Middle frontal gyrus (tissue), 1 donor: ENCODE results near the gene SLC16A10.

ENCODE experiments used
- DNase-seq: peaks from one replicate; pipeline ENCODE4 v3.0.0-alpha.2; 2015; ENCODE audit warnings: low spot score; ENCODE audit errors: extremely low spot score

SLC16A10 gene

DNA sequence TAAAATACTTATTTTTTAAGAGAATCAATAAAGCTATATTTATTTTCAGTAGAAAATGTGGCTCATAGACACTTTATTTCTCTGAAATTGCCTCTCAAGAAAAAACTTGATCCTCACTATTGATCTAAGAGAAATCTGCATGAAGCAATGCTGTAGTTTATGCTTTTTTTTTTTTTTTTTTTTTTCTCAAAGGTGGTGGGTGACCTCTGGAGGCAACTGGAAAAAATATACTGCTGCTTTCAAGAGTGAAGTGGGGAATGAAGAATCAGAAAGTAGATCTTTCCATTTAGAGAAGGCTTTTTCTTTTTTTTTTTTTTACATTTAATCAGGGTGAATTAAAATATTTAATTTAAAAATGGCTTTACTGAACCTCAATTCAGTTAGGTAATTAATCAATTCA lies 169.3 kb downstream of the SLC16A10 start:
- no peak for DNase-seq

GRCh38 chr6:111258010-111258409 lies 170.7 kb downstream of the SLC16A10 start:
- no peak for DNase-seq

- no peak for DNase-seq
Measured at GRCh38 chr6:111258615-111259088, 171.3 kb downstream of the SLC16A10 start.

DNA sequence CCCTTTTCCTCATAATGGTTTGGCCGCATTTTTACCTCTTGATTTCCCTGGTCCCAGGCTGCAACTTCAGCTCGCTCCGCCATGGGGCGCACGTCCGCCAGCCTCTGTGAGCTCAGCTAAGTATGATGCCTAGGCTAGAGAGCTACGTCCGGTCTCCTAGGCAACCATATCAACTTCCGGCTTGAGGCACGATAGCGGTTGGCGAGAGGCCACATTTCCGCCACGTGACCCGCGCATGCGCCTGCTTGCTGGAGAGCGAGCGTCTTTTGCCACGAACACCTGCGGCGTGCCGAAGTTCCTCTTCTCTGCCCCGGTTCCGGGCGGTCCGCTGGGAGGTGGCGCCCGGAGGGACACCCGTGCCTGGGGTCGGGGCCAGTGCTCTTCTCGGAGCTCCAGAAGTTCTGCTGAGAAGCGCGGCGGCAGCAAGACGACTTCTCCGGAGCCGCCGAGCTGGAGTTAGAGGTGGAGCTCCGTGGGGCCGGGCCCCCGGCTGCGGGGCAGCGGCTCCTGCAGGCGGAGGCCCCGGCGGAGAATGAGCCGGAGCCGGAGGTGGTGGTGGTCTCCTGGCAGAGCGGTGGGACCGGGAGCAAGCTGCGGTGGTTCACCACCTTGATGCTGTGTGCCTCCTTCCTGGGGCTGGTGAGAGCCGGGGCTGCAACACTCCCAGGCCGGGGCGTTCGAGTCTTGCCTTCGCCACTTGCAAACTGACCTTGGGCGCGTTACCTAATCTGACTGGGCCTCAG lies 172.0 kb downstream of the SLC16A10 start:
- peak; percentile 99 for DNase-seq

- DNase-seq: no peak
Measured at GRCh38 chr6:111260570-111261298, 173.4 kb downstream of the SLC16A10 start.

DNA sequence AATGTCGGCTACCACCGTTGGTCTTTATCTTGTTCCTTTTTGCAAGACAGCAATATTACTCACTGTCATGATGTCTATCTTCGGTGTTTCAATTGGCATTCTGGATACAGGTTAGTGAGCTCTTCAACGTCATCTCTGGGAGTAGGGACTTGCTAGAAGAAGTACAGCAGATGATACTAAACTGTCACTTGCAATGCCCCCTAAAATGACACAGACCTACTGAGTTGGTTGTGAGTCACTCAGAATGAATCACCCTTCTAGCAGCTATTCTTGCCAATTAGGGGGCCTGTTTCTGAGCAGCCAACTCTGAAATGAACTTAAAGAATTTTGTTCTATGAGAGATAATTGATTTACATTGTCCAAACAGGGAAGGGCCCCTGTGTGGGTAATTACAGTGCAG lies 176.5 kb downstream of the SLC16A10 start:
- DNase-seq: no peak

DNA sequence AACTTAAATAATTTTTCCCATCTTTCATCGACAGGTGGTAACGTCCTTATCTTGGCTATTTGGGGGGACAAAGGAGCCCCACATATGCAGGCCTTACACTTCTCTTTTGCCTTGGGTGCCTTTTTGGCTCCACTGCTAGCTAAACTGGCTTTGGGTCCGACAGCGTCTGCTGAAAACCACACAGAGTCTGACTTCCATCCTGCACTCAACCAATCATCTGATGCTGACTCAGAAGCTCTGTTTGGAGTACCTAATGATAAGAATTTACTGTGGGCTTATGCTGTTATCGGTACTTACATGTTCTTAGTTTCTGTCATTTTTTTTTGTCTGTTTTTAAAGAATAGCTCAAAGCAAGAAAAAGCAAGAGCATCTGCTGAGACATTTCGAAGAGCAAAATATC lies 178.5 kb downstream of the SLC16A10 start:
- DNase-seq: no peak

DNA sequence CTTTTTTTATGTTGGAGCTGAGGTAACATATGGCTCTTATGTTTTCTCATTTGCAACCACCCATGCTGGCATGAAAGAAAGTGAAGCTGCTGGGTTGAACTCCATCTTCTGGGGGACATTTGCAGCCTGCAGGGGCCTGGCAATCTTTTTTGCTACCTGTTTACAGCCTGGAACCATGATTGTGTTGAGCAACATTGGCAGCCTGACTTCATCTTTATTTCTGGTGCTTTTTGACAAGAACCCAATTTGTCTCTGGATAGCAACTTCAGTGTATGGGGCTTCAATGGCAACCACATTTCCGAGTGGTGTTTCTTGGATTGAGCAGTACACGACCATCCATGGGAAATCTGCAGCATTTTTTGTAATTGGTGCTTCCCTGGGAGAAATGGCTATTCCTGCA lies 179.0 kb downstream of the SLC16A10 start:
- DNase-seq: no peak

DNA sequence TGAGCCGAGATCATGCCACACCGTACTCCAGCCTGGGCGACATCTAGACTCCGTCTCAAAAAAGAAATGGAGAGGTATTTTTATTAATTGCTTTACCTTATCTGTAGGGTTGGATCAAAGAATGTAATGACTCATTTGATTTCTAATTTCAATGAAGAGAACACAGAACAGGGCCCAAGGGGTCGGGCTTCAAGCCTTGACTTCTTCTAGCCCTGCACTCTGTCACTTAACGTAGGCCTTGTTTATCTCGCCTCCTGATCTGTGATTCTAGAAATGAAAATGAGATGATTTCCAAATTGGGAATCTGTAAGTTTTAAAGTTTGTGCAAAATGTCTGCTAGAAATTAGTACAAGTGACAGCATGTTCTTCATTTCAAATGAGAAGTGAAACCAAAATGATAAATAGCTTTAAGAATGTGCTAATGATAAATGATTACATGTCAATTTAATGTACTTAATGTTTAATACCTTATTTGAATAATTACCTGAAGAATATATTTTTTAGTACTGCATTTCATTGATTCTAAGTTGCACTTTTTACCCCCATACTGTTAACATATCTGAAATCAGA lies 180.5 kb downstream of the SLC16A10 start:
- DNase-seq: no peak

DNA sequence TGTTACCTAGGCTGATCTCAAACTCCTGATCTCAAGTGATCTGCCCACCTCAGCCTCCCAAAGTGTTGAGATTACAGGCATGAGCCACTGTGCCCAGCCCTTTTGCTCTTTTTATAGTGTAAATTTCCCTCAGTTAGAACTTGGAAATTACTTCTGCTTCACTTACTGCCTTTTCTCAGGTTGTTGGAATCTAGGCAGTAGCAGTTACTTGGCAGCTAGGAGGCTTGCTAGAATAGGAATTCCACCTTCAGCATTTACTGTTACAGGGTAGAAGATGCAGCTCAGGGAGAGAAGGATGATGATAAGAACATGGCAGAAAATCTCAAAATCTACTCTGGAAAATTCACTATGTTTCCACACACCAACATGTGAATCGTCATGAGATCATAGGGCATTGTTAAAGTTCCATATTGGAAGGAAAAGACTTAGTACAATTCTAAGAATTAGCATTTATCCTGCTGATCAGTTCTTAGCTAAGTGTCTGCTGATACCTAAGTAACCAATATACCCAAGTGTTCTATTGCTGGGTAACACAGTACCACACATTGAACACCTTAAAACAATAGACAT lies 182.2 kb downstream of the SLC16A10 start:
- DNase-seq: no peak

GRCh38 chr6:111270121-111270520 lies 182.8 kb downstream of the SLC16A10 start:
- DNase-seq: no peak

- no peak for DNase-seq
Measured at GRCh38 chr6:111274593-111275217, 187.4 kb downstream of the SLC16A10 start.

- no peak for DNase-seq
Measured at GRCh38 chr6:111276335-111276734, 189.0 kb downstream of the SLC16A10 start.

DNA sequence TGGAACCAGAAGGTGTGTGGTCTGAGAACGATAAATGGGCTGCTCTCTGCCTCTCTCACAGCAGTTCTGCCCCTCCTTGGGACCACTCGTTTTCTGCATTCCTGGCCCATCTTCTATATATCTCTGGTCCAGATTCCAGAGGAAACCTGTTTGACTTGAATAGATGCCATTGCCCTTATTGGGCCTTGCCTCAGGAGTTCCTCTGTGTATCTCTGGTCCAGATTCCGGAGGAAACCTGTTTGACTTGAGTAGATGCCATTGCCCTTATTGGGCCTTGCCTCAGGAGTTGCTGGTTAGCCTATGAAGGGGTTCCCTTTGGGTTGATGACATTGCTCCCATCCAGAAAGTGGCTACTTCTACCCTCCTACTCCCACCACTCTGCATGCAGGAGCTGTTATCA lies 189.4 kb downstream of the SLC16A10 start:
- DNase-seq: no peak

- DNase-seq: no peak
Measured at GRCh38 chr6:111277819-111278218, 190.5 kb downstream of the SLC16A10 start.

DNA sequence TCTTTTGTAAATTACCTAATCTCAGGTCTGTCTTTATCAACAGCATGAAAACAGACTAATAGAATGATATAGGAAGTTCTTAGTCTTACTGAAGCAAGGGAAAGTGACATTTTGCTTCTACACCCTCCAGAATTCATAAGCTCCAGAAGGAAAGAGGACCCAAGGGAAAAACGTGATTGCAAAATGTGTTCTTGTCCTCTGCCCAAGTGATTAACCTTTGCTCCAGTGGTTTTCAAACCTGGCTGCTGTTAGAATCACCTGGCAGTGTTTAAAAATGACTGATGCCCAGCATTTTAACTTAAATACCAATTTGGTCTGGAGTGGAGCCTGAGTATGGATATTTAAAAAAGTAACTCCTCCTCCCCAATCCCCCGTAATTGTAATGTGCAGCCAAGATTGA lies 191.4 kb downstream of the SLC16A10 start:
- no peak for DNase-seq

GRCh38 chr6:111280445-111280955 lies 193.2 kb downstream of the SLC16A10 start:
- DNase-seq: no peak
